H1 (cell line): ENCODE data around the gene NADSYN1. TPM values are rescaled to one million over a fixed set of nuclear protein-coding genes. Genes with fewer than 3 reads are reported as not detected.
A peak's percentile ranks its signal among the peaks of the same experiment; 100 is the strongest.

Experiments
- EP300 ChIP-seq, 2 experiments: IDR thresholded peaks; 1 replicate in 1 of 2; 2 replicates in 1 of 2; pipeline ENCODE4 v1.6.1; 2011 to 2012; ENCODE audit warnings: low read depth in 2 of 2, low read length in 2 of 2, mild to moderate bottlenecking in 2 of 2, borderline replicate concordance in 1 of 2, inconsistent platforms in 1 of 2, moderate library complexity in 1 of 2
- ZNF274 ChIP-seq: IDR thresholded peaks from 2 replicates; pipeline ENCODE4 v1.7.0; 2012; ENCODE audit warnings: low read length, borderline replicate concordance; ENCODE audit errors: extremely low read depth
- polyA plus RNA-seq, 7 experiments: library from polyadenylated mRNA; depleted of rRNA in 3 of 7; stranded (reverse) in 5 of 7; unstranded in 2 of 7; fragments of >200 nt in 5 of 7; fragments of 200-250 nt in 2 of 7; gene quantifications; 1 replicate in 5 of 7; 2 replicates in 1 of 7; 4 replicates in 1 of 7; pipeline versions ENCODE4 v1.2.1 to v1.2.3, GENCODE V29; 2011 to 2013; ENCODE audit warnings: missing spikeins in 2 of 7, mixed read lengths in 2 of 7
- total RNA-seq: library from RNA; stranded (reverse); fragmentation: NEBNext Ultra II Directional; extraction: Animal tissue kit (Norgen Biotek cat#: 25700); gene quantifications from 2 replicates; pipeline ENCODE4 v1.2.1, GENCODE V29; 2021
- TF ChIP-seq, protein P1 (sequence below): IDR thresholded peaks from 2 replicates; pipeline ENCODE4 v1.6.1; 2011; ENCODE audit warnings: low read length, improper control_type of control experiment

NADSYN1 gene
- total and polyA plus RNA-seq, 2 of the 8 experiments (the other 6 are each of a cell fraction or from before 2014, with no cell fraction given) = 38.3 to 38.6 TPM

DNA sequence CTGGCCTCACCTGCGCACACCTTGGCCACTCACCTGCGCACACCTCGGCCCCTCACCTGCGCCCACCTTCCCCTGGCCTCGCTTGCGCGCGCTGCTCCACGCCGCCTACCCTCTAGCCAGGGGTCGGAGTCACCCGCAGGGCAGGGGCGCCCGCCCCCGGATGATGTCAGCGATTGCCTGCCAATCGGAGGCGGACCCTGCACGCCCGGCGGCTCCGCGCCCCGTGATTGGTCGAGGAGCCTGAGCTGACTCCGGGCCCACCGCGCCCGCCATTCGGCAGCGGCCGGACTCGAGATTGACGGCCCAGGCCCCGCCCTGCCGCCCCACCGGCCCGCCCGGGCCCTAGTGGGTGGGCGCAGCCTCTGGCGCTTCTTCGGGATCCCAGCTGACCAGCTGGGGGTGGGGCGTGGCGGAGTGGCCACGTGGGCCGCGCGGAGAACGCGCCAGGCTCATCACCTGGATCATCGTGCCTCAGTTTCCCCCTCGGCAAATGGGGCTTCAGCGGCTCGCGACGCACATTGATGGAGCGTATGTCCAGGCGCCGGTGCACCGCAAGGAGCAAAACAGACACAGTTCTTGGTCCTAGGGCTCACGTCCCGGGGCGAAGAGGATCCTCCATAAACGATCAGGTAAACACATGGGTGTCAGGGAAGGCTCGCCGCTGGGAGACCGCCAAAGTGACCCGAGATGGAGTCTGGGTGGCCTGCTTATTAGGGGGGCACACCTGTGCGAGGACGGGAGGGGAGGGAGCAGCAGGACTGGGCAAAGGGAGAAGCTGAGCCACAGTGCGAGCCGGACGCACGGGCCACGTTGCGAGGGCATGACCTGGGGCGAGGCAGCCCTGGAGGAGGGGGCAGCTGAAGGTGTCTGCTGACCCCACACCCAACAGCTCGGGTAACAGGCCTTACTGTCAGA is 4.5 kb upstream of the NADSYN1 start, which contains the start of gene DHCR7 (continued):
- TF ChIP-seq, protein P1, sequence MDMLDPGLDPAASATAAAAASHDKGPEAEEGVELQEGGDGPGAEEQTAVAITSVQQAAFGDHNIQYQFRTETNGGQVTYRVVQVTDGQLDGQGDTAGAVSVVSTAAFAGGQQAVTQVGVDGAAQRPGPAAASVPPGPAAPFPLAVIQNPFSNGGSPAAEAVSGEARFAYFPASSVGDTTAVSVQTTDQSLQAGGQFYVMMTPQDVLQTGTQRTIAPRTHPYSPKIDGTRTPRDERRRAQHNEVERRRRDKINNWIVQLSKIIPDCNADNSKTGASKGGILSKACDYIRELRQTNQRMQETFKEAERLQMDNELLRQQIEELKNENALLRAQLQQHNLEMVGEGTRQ = peak; percentile 60; the same call in 1 of the 2 replicates
- TF ChIP-seq EP300 (IDR thresholded peaks at IDR 0.05; ENCODE audit: borderline replicate concordance in 1 of 2, low read depth in 2 of 2, low read length in 2 of 2) (0 out of 3 replicates have a peak, but pooled peaks of 1 of the 2 experiments have one; percentile 5), ZNF274 (no peak)
